Measurements from ENCODE around the gene TF.

DNA sequence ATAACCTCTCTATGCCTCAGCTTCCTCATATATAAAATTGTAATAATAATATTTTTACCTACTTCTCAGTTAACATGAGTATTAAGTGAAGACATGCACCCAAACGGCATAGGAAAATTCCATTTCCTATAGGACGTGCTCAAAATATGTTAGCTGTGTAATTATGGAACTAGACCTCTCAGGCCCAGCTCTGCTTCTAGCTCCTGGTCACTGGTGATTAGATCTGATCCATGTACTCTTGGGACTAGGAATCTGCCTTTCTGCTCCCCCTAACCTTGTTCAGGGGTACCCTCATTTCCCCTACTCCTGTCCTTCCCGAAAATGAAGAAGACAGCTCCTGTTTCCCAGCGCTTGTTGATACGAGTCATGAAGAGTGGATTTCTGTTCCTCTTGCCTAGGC, 29.6 kb downstream of the TF start:
- TF ChIP-seq TAF1 (IDR thresholded peaks at IDR 0.05; ENCODE audit: low read depth, low read length) (no peak), POLR2A (IDR thresholded peaks at IDR 0.05; ENCODE audit: control extremely low read depth in 1 of 2, low read depth in 2 of 2, low read length in 2 of 2) (no peak), EP300 (IDR thresholded peaks at IDR 0.05; ENCODE audit: borderline replicate concordance in 1 of 2, low read depth in 2 of 2, low read length in 2 of 2) (no peak), SIX5 (IDR thresholded peaks at IDR 0.05; ENCODE audit: low read depth, low read length) (no peak), POLR2AphosphoS5 (IDR thresholded peaks at IDR 0.05; ENCODE audit: low read depth, low read length) (no peak), JUN (IDR thresholded peaks at IDR 0.05; ENCODE audit: low read depth, low read length) (no peak), KDM1A (IDR thresholded peaks at IDR 0.05; ENCODE audit: borderline replicate concordance, low read length) (no peak), BACH1 (IDR thresholded peaks at IDR 0.05; ENCODE audit: low read length) (no peak), YY1 (IDR thresholded peaks at IDR 0.05; ENCODE audit: low read depth, low read length) (no peak), MAFK (IDR thresholded peaks at IDR 0.05; ENCODE audit: low read depth, low read length) (no peak), CEBPB (IDR thresholded peaks at IDR 0.05; ENCODE audit: low read depth, low read length) (no peak), RXRA (IDR thresholded peaks at IDR 0.05; ENCODE audit: insufficient read depth, low read depth, low read length) (no peak)
- TF ChIP-seq, protein P1, sequence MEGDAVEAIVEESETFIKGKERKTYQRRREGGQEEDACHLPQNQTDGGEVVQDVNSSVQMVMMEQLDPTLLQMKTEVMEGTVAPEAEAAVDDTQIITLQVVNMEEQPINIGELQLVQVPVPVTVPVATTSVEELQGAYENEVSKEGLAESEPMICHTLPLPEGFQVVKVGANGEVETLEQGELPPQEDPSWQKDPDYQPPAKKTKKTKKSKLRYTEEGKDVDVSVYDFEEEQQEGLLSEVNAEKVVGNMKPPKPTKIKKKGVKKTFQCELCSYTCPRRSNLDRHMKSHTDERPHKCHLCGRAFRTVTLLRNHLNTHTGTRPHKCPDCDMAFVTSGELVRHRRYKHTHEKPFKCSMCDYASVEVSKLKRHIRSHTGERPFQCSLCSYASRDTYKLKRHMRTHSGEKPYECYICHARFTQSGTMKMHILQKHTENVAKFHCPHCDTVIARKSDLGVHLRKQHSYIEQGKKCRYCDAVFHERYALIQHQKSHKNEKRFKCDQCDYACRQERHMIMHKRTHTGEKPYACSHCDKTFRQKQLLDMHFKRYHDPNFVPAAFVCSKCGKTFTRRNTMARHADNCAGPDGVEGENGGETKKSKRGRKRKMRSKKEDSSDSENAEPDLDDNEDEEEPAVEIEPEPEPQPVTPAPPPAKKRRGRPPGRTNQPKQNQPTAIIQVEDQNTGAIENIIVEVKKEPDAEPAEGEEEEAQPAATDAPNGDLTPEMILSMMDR (IDR thresholded peaks at IDR 0.05; ENCODE audit: control extremely low read depth in 1 of 3, insufficient read depth in 1 of 3, low read depth in 1 of 3, low read length in 3 of 3), result no peak
